Mucosa of descending colon (tissue), 3 donors: ENCODE data around the gene CEP170B. TPM values are rescaled to one million over a fixed set of nuclear protein-coding genes. Genes with fewer than 3 reads are reported as not detected.
"Not testable (repeated sequence)": the region's sequence is repeated elsewhere in the genome, so short reads cannot be mapped to it uniquely, and the experiment has no call there.

Source experiments
- ATAC-seq: fragments of 200-7000 bp; cut with Tn5 transposase; one replicate; pipeline ENCODE4 v1.9.1; 2020; ENCODE audit warnings: mild to moderate bottlenecking, moderate library complexity
- DNase-seq, 3 donors: peaks; one replicate each; pipeline ENCODE4 v3.0.0-alpha.2; 2020
- H3K36me3 ChIP-seq: fragments of 200-600 bp; one replicate; pipeline ENCODE4 v1.8.0; 2021; ENCODE audit warnings: low read depth, mild to moderate bottlenecking
- H3K4me1 ChIP-seq: fragments of 200-600 bp; one replicate; pipeline ENCODE4 v1.8.0; 2021; ENCODE audit warnings: low read depth, mild to moderate bottlenecking
- H3K4me3 ChIP-seq: fragments of 200-600 bp; one replicate; pipeline ENCODE4 v1.8.0; 2021; ENCODE audit warnings: mild to moderate bottlenecking
- H3K9me3 ChIP-seq: fragments of 200-600 bp; one replicate; pipeline ENCODE4 v1.8.0; 2021; ENCODE audit warnings: mild to moderate bottlenecking
- CTCF ChIP-seq: fragments of 200-600 bp; IDR thresholded peaks from one replicate; pipeline ENCODE4 v1.8.0; 2022; ENCODE audit warnings: antibody characterized with exemption, mild to moderate bottlenecking
- intact Hi-C, 2 donors: fragments of 100-400 bp; cut with DNase I in 1 of 2; cut with micrococcal nuclease in 1 of 2; formaldehyde crosslinking; loops; one replicate each; pipeline versions ENCODE4 v1.11.0 to v1.11.1; 2022; cut with DNase I, micrococcal nuclease
- total RNA-seq, 3 donors: library from RNA; stranded (reverse); fragmentation: NEBNext Ultra II Directional in 2 of 3; extraction: Animal tissue kit (Norgen Biotek cat#: 25700) in 2 of 3; gene quantifications; one replicate each; pipeline versions ENCODE4 v1.2.1 to v1.2.4, GENCODE V29; 2021 to 2023
- donor health status: DM: no; HTN: no; CAD: no; lungs with moderate emphysema.
- donor health status: DM: no; HTN: no; CAD: no.
- donor health status: DM: no; HTN: yes; CAD: no.

CEP170B gene
- total RNA-seq, 3 donors from 2014 or later, result 66.8 to 89.9 (median 69.9) TPM

DNA sequence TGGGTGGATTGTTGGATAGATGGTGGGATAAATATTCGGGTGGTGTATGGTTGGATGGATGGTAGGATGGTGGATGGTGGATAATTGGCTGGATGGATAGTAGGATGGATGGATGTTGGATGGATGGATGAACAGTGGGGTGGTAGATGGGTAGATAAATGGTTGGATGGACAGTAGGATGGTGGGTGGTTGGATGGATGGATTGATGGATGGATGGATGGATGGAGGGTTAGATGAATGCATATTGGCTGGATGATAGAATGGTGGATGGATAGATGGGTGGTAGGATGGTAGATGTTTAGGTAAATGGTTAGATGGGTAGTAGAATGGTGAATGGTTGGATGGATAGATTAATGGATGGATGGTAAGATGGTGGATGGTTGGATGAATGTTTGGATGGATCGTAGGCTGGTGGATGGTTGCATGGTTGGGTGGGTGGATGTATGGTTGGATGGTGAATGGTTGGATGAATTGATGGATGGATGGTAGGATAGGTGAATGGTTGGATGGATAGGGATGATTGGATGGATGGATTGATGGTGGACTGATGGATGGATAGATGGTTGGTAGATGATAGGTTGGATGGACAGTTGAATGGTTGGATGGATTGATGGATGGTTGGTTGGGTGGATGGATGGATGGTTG is 40.6 kb upstream of the CEP170B start:
- H3K9me3 ChIP-seq, result no peaks in the 10 kb centered on the region
- intact Hi-C loops, result loop anchor here in 1 of 2 donors (10.0 kb wide), 1 partner anchor 60 kb away; no protein-coding TSS in a partner anchor
- TF ChIP-seq CTCF, result no peak
- no peak for ATAC-seq
- no peak overlapping the region for H3K4me3 ChIP-seq
- no peaks in the 10 kb centered on the region for H3K36me3 ChIP-seq
- no peak for DNase-seq
- H3K4me1 ChIP-seq, result peaks cover 18% of the 10 kb centered on the region

- ATAC-seq, result peak; percentile 96
Observed at GRCh38 chr14:104826189-104826860, 38.7 kb upstream of the CEP170B start.

GRCh38 chr14:104826861-104827176 is 38.2 kb upstream of the CEP170B start:
- Histone ChIP-seq H3K36me3 (no peaks in the 10 kb centered on the region), H3K4me1 (peaks cover 18% of the 10 kb centered on the region), H3K9me3 (no peaks in the 10 kb centered on the region), H3K4me3 (no peak overlapping the region)
- no peak for TF ChIP-seq CTCF
- intact Hi-C loops, result loop anchor here (5.0 to 10.0 kb wide), 2 partner anchors 60 to 62 kb away; no protein-coding TSS in a partner anchor
- no peak for ATAC-seq
- DNase-seq, result no peak

More at GRCh38 chr14:104826189-104826860, 38.7 kb upstream of the CEP170B start:
- Histone ChIP-seq H3K4me3 (no peak overlapping the region), H3K4me1 (peaks cover 18% of the 10 kb centered on the region), H3K9me3 (no peaks in the 10 kb centered on the region), H3K36me3 (no peaks in the 10 kb centered on the region)
- TF ChIP-seq CTCF, result peak; percentile 80
- peak; percentile 92 to 97 (median 96) for DNase-seq
- intact Hi-C loops, result loop anchor here (5.0 to 10.0 kb wide), 2 partner anchors 59 to 62 kb away; no protein-coding TSS in a partner anchor

DNA sequence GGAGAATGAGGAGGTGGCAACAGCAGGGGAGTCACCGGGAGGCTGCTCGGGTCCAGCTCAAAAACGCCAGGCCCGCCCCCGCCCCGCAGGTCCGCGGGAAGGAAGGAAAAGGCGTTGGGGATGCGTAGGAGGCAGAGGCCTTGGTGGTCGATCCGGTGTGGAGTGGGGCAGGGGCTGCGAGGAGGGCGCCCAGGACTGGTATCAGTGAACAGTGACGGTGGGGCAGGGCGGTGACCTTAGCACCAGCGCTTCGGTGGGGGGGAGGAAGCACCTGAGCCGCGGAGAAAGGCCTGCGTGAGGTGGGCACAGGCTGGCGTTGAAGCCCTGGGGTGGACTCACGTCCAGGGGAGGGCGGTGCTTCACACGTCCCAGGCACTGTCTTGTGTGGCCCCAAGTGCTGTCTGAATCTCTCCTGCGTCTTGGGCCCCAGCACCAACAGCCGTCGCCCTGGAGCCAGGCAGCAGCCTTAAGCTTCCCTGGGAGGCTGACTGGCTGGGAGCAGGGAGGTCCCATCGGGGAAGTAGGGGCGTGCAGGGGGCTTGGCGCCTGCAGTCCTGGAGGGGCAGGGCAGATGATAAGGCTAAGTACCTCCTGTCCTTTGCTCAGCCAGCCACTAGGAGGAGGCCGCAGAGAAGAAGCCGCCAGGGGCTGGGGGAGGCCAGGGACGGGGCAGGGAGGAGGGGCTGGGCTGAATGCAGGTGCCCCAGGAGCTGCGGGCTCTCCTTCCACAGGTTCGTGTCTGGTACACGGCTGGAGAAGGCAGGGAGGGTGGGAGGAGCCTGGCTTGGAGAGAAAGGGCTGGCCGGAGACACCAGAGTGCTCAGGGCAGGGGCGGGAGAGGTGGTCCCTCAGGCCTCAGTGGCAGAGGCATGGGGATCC is 37.7 kb upstream of the CEP170B start:
- no peaks in the 10 kb centered on the region for H3K36me3 ChIP-seq
- peak; percentile 33 for TF ChIP-seq CTCF
- H3K9me3 ChIP-seq, result no peaks in the 10 kb centered on the region
- ATAC-seq (peak; percentile 62), DNase-seq (peak; percentile 51 to 69 (median 63))
- no peak overlapping the region for H3K4me3 ChIP-seq
- intact Hi-C loops, result loop anchor here (5.0 to 10.0 kb wide), 2 partner anchors 60 to 63 kb away; no protein-coding TSS in a partner anchor
- H3K4me1 ChIP-seq, result peaks cover 18% of the 10 kb centered on the region

- Histone ChIP-seq H3K4me1 (peaks cover 15% of the 10 kb centered on the region), H3K9me3 (no peaks in the 10 kb centered on the region), H3K36me3 (no peaks in the 10 kb centered on the region), H3K4me3 (no peak overlapping the region)
- TF ChIP-seq CTCF, result no peak
- no peak for ATAC-seq
- no peak for DNase-seq
- intact Hi-C loops, result no loop called here
Observed at GRCh38 chr14:104830781-104831180, 34.3 kb upstream of the CEP170B start.

DNA sequence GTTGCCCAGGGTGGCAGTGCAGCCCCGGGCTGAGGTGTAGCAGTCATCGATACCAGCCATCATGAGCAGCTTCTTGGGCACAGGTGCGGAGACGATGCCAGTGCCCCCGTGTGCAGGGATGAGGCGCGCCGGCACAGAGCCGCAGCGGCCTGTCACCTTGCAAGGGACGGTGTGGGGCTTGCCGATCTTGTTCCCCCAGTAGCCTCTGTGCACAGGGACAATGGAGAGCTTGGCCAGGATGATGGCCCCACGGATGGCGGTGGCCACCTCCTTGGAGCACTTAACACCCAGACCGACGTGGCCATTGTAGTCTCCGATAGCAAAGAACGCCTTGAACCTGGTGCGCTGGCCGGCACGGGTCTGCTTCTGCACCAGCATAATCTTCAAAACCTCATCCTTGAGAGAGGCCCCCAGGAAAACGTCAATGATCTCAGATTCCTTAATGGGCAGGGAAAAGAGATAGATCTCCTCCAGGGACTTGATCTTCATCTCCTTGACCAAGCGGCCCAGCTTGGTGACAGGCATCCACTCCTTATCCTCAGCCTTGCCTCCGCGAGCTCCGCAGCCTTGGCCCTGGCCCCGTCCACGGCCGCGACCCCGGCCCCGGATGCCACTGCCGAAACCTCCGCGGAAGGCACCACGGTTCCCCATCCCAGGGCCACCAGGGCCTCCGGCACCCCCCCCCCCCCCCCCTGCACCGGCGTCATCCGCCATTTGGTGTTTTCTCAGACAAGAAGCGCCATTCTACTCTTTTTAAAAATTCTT is 28.7 kb upstream of the CEP170B start:
- H3K4me3 ChIP-seq, ATAC-seq, H3K9me3 ChIP-seq, H3K36me3 ChIP-seq, intact Hi-C loops, H3K4me1 ChIP-seq: not testable (repeated sequence)
- DNase-seq, result peak in 1 of 3 donors; percentile 5
